Esophagus (tissue), 2 donors: ENCODE results near the gene MOSPD3. TPM values are rescaled to one million over a fixed set of nuclear protein-coding genes. Genes with fewer than 3 reads are reported as not detected.

Experiments
- H3K27ac ChIP-seq, 2 donors: one replicate each; pipeline ENCODE4 v1.5.1; 2013; ENCODE audit warnings: low read depth in 2 of 2, mild to moderate bottlenecking in 2 of 2, inconsistent platforms in 1 of 2, low read length in 1 of 2, moderate library complexity in 1 of 2
- H3K27me3 ChIP-seq, 2 donors: one replicate each; pipeline ENCODE4 v1.6.1; 2013; ENCODE audit warnings: low read length in 2 of 2, control low read depth in 1 of 2, mild to moderate bottlenecking in 1 of 2; ENCODE audit not compliant: insufficient read depth in 2 of 2, control insufficient read depth in 1 of 2
- H3K36me3 ChIP-seq, 2 donors: one replicate each; pipeline ENCODE4 v1.6.1; 2013; ENCODE audit warnings: low read length in 1 of 2; ENCODE audit not compliant: control insufficient read depth in 2 of 2, insufficient read depth in 2 of 2
- H3K4me1 ChIP-seq, 2 donors: one replicate each; pipeline ENCODE4 v1.6.1; 2013; ENCODE audit warnings: low read length in 1 of 2; ENCODE audit not compliant: control insufficient read depth in 2 of 2, insufficient read depth in 2 of 2
- H3K4me3 ChIP-seq, 2 donors: one replicate each; pipeline ENCODE4 v1.5.1; 2013; ENCODE audit warnings: low read length in 2 of 2, mild to moderate bottlenecking in 2 of 2, low read depth in 1 of 2, moderate library complexity in 1 of 2
- H3K9me3 ChIP-seq, 2 donors: one replicate each; pipeline ENCODE4 v1.6.1; 2013; ENCODE audit warnings: mild to moderate bottlenecking in 2 of 2, low read depth in 1 of 2, low read length in 1 of 2, moderate library complexity in 1 of 2; ENCODE audit not compliant: control insufficient read depth in 2 of 2, insufficient read depth in 1 of 2
- WGBS, 2 donors: extraction: QIAGEN DNeasy Blood & Tissue Kit; methylation state at CpG; one replicate each; pipeline ENCODE4 v1.1.7; 2013; 5-methylcytosine and 5-hydroxymethylcytosine counted together
- polyA plus RNA-seq, 2 donors: library from polyadenylated mRNA; stranded (reverse); fragments of 200-250 nt; gene quantifications; one replicate each; pipeline ENCODE4 v1.2.3, GENCODE V29; 2013
- donor health status: healthy with polysubstance abuse.
- donor health status: Bipolar disorder and iron deficiency.

The MOSPD3 gene
- polyA plus RNA-seq, 2 donors, result 15.5 to 18.4 TPM

- H3K9me3 ChIP-seq, result no peaks in the 10 kb centered on the region
- H3K36me3 ChIP-seq, result no peaks in the 10 kb centered on the region
- WGBS, 2 donors, result 50 to 56% methylated on average over 7 of the region's 7 CpGs
- no peak overlapping the region for H3K27ac ChIP-seq
- peaks cover 0 to 10% of the 10 kb centered on the region in 2 donors for H3K4me1 ChIP-seq
- no peak overlapping the region for H3K4me3 ChIP-seq
- no peaks in the 10 kb centered on the region for H3K27me3 ChIP-seq
These were observed 22.9 kb upstream of the MOSPD3 start for GRCh38 chr7:100589341-100589947.

- H3K9me3 ChIP-seq, result no peaks in the 10 kb centered on the region
- H3K36me3 ChIP-seq, result no peaks in the 10 kb centered on the region
- no peaks in the 10 kb centered on the region for H3K27me3 ChIP-seq
- 24 to 28% methylated on average over 20 of the region's 20 CpGs for WGBS, 2 donors
- peaks cover 0 to 3% of the 10 kb centered on the region in 2 donors for H3K4me1 ChIP-seq
- peak overlapping the region in 1 of 2 donors; percentile 2 for H3K27ac ChIP-seq
- H3K4me3 ChIP-seq, result no peak overlapping the region
These were observed 22.1 kb upstream of the MOSPD3 start for GRCh38 chr7:100590077-100590737.

- 92 to 95% methylated on average over 17 of the region's 17 CpGs for WGBS, 2 donors
- no peak overlapping the region for H3K27ac ChIP-seq
- no peaks in the 10 kb centered on the region for H3K27me3 ChIP-seq
- no peaks in the 10 kb centered on the region for H3K36me3 ChIP-seq
- no peak overlapping the region for H3K4me3 ChIP-seq
- H3K9me3 ChIP-seq, result no peaks in the 10 kb centered on the region
- peaks cover 0 to 2% of the 10 kb centered on the region in 2 donors for H3K4me1 ChIP-seq
These were observed 20.7 kb upstream of the MOSPD3 start for GRCh38 chr7:100591596-100591995.

GRCh38 chr7:100595188-100595587, 17.2 kb upstream of the MOSPD3 start:
- Histone ChIP-seq H3K36me3 (no peaks in the 10 kb centered on the region), H3K4me1 (peaks cover 0 to 2% of the 10 kb centered on the region in 2 donors), H3K4me3 (no peak overlapping the region), H3K27me3 (no peaks in the 10 kb centered on the region), H3K9me3 (no peaks in the 10 kb centered on the region), H3K27ac (no peak overlapping the region)
- 95 to 96% methylated on average over 7 of the region's 7 CpGs for WGBS, 2 donors

- peaks cover 0 to 2% of the 10 kb centered on the region in 2 donors for H3K4me1 ChIP-seq
- H3K9me3 ChIP-seq, result no peaks in the 10 kb centered on the region
- no peaks in the 10 kb centered on the region for H3K27me3 ChIP-seq
- 86 to 90% methylated on average over 4 of the region's 4 CpGs for WGBS, 2 donors
- H3K36me3 ChIP-seq, result no peaks in the 10 kb centered on the region
- no peak overlapping the region for H3K4me3 ChIP-seq
- H3K27ac ChIP-seq, result no peak overlapping the region
These were observed 13.9 kb upstream of the MOSPD3 start for GRCh38 chr7:100598425-100598824.

- H3K27ac ChIP-seq, result no peak overlapping the region
- no peaks in the 10 kb centered on the region for H3K4me1 ChIP-seq
- WGBS, 2 donors, result 70 to 71% methylated on average over 18 of the region's 18 CpGs
- H3K9me3 ChIP-seq, result no peaks in the 10 kb centered on the region
- H3K4me3 ChIP-seq, result no peak overlapping the region
- H3K27me3 ChIP-seq, result no peaks in the 10 kb centered on the region
- H3K36me3 ChIP-seq, result no peaks in the 10 kb centered on the region
These were observed 12.2 kb upstream of the MOSPD3 start for GRCh38 chr7:100599911-100600729.

- H3K4me3 ChIP-seq, result no peak overlapping the region
- H3K9me3 ChIP-seq, result no peaks in the 10 kb centered on the region
- WGBS, 2 donors, result 77 to 79% methylated on average over 9 of the region's 9 CpGs
- H3K4me1 ChIP-seq, result no peaks in the 10 kb centered on the region
- no peak overlapping the region for H3K27ac ChIP-seq
- no peaks in the 10 kb centered on the region for H3K36me3 ChIP-seq
- H3K27me3 ChIP-seq, result no peaks in the 10 kb centered on the region
These were observed 11.7 kb upstream of the MOSPD3 start for GRCh38 chr7:100600730-100601038.

GRCh38 chr7:100602889-100603725, 9.2 kb upstream of the MOSPD3 start:
- no peak overlapping the region for H3K4me3 ChIP-seq

GRCh38 chr7:100603726-100604027, 8.7 kb upstream of the MOSPD3 start:
- WGBS, 2 donors, result 10 to 12% methylated on average over 10 of the region's 10 CpGs
- Histone ChIP-seq H3K4me3 (peak overlapping the region; percentile 39 to 46), H3K4me1 (no peaks in the 10 kb centered on the region), H3K9me3 (no peaks in the 10 kb centered on the region), H3K27me3 (no peaks in the 10 kb centered on the region), H3K36me3 (no peaks in the 10 kb centered on the region), H3K27ac (peak overlapping the region; percentile 65 to 73)

More at GRCh38 chr7:100602889-100603725, 9.2 kb upstream of the MOSPD3 start:
- no peaks in the 10 kb centered on the region for H3K36me3 ChIP-seq
- H3K27ac ChIP-seq, result peak overlapping the region; percentile 65 to 73
- H3K4me1 ChIP-seq, result no peaks in the 10 kb centered on the region
- WGBS, 2 donors, result 42 to 46% methylated on average over 21 of the region's 21 CpGs
- no peaks in the 10 kb centered on the region for H3K27me3 ChIP-seq
- H3K9me3 ChIP-seq, result no peaks in the 10 kb centered on the region
